ENCODE measurements around the gene MOB3C.

- no peak for TF ChIP-seq POLR2AphosphoS5 (IDR thresholded peaks at IDR 0.05)
- TF ChIP-seq, protein P1, sequence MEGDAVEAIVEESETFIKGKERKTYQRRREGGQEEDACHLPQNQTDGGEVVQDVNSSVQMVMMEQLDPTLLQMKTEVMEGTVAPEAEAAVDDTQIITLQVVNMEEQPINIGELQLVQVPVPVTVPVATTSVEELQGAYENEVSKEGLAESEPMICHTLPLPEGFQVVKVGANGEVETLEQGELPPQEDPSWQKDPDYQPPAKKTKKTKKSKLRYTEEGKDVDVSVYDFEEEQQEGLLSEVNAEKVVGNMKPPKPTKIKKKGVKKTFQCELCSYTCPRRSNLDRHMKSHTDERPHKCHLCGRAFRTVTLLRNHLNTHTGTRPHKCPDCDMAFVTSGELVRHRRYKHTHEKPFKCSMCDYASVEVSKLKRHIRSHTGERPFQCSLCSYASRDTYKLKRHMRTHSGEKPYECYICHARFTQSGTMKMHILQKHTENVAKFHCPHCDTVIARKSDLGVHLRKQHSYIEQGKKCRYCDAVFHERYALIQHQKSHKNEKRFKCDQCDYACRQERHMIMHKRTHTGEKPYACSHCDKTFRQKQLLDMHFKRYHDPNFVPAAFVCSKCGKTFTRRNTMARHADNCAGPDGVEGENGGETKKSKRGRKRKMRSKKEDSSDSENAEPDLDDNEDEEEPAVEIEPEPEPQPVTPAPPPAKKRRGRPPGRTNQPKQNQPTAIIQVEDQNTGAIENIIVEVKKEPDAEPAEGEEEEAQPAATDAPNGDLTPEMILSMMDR (IDR thresholded peaks at IDR 0.05; ENCODE audit: poor library complexity, severe bottlenecking), result no peak
- TF ChIP-seq SMC3 (conservative IDR thresholded peaks at IDR 0.05; ENCODE audit: poor library complexity), result no peak
- TF ChIP-seq RAD21 (conservative IDR thresholded peaks at IDR 0.05), result no peak
- no peak for TF ChIP-seq MXI1 (conservative IDR thresholded peaks at IDR 0.05; ENCODE audit: poor library complexity, severe bottlenecking)
- TF ChIP-seq TAF1 (IDR thresholded peaks at IDR 0.05; ENCODE audit: low read depth), result no peak
Measured at GRCh38 chr1:46569884-46570725, 46.5 kb downstream of the MOB3C start.

Measured in neural cell (in vitro differentiated cells).